ENCODE results near the gene ARHGEF4.

ARHGEF4 gene

GRCh38 chr2:130850788-130851623 lies 14.3 kb downstream of the ARHGEF4 start:
- no peak overlapping the region for H3K4me3 ChIP-seq (ENCODE audit: control insufficient read depth, low read depth, low read length)
- TF ChIP-seq CTCF (conservative IDR thresholded peaks at IDR 0.05; ENCODE audit: control insufficient read depth, insufficient read depth, low read depth, low read length) = no peak
- DNase-seq (ENCODE audit: low read depth) = no peak

GRCh38 chr2:130851624-130852382 lies 15.1 kb downstream of the ARHGEF4 start:
- TF ChIP-seq CTCF (conservative IDR thresholded peaks at IDR 0.05; ENCODE audit: control insufficient read depth, insufficient read depth, low read depth, low read length) = no peak
- no peak for DNase-seq (ENCODE audit: low read depth)

DNA sequence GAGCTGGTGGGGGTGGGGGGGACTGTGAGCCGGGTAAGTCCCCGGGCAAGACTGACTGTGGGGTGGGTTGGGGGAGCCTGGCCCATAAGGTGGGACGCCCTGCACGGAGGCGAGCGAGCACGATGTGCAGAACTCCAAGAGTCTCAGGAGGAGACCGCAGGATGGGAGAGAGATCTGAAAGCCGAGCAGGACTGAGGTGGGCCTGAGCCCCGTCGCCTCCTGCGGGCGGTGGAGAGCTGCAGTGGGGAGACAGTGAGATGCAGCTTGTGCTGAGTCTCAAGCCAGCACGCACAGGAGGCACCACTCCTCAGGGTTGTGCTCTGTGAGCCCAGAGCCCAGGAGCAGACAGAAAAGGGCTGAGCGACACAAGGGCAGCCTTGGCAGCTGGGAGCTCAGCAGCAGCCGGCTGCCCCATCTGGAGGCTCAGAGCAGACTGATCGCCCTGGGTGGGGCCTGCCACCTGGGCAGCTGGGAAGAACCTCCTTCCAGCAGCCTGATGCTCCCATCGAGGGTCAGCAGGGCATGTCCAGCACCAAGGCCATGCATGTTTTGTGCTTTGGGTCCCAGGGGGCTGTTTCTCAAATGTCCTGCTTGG lies 15.9 kb downstream of the ARHGEF4 start:
- DNase-seq (ENCODE audit: low read depth) = no peak
- H3K4me3 ChIP-seq (ENCODE audit: control insufficient read depth, low read depth, low read length) = no peak overlapping the region
- TF ChIP-seq CTCF (conservative IDR thresholded peaks at IDR 0.05; ENCODE audit: control insufficient read depth, insufficient read depth, low read depth, low read length) = no peak

More at GRCh38 chr2:130851624-130852382, 15.1 kb downstream of the ARHGEF4 start:
- no peak overlapping the region for H3K4me3 ChIP-seq (ENCODE audit: control insufficient read depth, low read depth, low read length)

GRCh38 chr2:130853391-130853790 lies 16.7 kb downstream of the ARHGEF4 start:
- no peak for TF ChIP-seq CTCF (conservative IDR thresholded peaks at IDR 0.05; ENCODE audit: control insufficient read depth, insufficient read depth, low read depth, low read length)

DNA sequence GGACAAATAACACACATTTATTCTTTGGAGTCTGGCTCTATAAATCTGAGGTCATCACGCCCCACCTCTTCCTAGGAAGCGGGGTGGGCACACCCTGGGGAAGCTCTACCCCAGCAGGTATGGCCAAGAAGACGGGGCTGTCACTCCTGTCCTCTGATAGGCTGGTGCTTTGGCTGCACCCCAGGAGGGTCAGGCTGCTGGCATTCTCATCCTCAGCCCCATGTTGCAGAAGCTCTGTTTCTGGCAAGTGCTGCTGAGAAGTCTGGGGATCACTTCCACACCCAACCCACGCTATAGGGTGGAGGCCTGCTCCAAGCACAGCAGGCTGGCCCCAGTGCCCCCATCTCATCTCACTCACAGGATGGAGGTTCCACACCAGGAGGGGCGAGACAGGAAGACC lies 17.6 kb downstream of the ARHGEF4 start:
- TF ChIP-seq CTCF (conservative IDR thresholded peaks at IDR 0.05; ENCODE audit: control insufficient read depth, insufficient read depth, low read depth, low read length) = no peak

More at GRCh38 chr2:130853391-130853790, 16.7 kb downstream of the ARHGEF4 start:
- H3K4me3 ChIP-seq (ENCODE audit: control insufficient read depth, low read depth, low read length) = no peak overlapping the region
- DNase-seq (ENCODE audit: low read depth) = no peak

GRCh38 chr2:130864830-130865800 lies 28.4 kb downstream of the ARHGEF4 start:
- no peak overlapping the region for H3K4me3 ChIP-seq (ENCODE audit: control insufficient read depth, low read depth, low read length)
- peak; percentile 66 for DNase-seq (ENCODE audit: low read depth)
- TF ChIP-seq CTCF (conservative IDR thresholded peaks at IDR 0.05; ENCODE audit: control insufficient read depth, insufficient read depth, low read depth, low read length) = no peak

More for the DNA sequence above, 17.6 kb downstream of the ARHGEF4 start:
- DNase-seq (ENCODE audit: low read depth) = no peak
- H3K4me3 ChIP-seq (ENCODE audit: control insufficient read depth, low read depth, low read length) = no peak overlapping the region

Measured in fibroblast of mammary gland (primary cell).